Psoas muscle (tissue), 8 donors: ENCODE data around the gene PIGK. TPM values are rescaled to one million over a fixed set of nuclear protein-coding genes. Genes with fewer than 3 reads are reported as not detected.

Source experiments
- ATAC-seq, 4 donors: fragments of 200-7000 bp; cut with Tn5 transposase; one replicate each; pipeline ENCODE4 v1.9.1; 2020; ENCODE audit warnings: moderate library complexity in 3 of 4, mild to moderate bottlenecking in 2 of 4
- DNase-seq, 2 donors: peaks; one replicate each; pipeline ENCODE4 v3.0.0-alpha.2; 2020
- H3K27ac ChIP-seq: fragments of 200-600 bp; one replicate; pipeline ENCODE4 v1.8.0; 2022
- H3K27me3 ChIP-seq, 3 donors: fragments of 200-600 bp in 1 of 3; one replicate each; pipeline versions ENCODE4 v1.6.1 to v1.8.0; 2013 to 2022; ENCODE audit warnings: low read length in 2 of 3, mild to moderate bottlenecking in 2 of 3, moderate library complexity in 1 of 3; ENCODE audit not compliant: insufficient read depth in 3 of 3
- H3K36me3 ChIP-seq, 2 donors: fragments of 200-600 bp in 1 of 2; one replicate each; pipeline versions ENCODE4 v1.6.1 to v1.8.0; 2013 to 2022; ENCODE audit warnings: low read depth in 1 of 2, mild to moderate bottlenecking in 1 of 2, moderate library complexity in 1 of 2; ENCODE audit not compliant: insufficient read depth in 1 of 2
- H3K4me1 ChIP-seq: fragments of 200-600 bp; one replicate; pipeline ENCODE4 v1.8.0; 2022
- H3K4me3 ChIP-seq: fragments of 200-600 bp; one replicate; pipeline ENCODE4 v1.8.0; 2022; ENCODE audit warnings: mild to moderate bottlenecking
- H3K9me3 ChIP-seq: fragments of 200-600 bp; one replicate; pipeline ENCODE4 v1.8.0; 2022
- CTCF ChIP-seq: fragments of 200-600 bp; IDR thresholded peaks from one replicate; pipeline ENCODE4 v1.8.0; 2022; ENCODE audit warnings: antibody characterized with exemption
- WGBS, 3 donors: extraction: QIAGEN DNeasy Blood & Tissue Kit; methylation state at CpG; one replicate each; pipeline versions ENCODE4 v1.1.6 to v1.1.7; 2013; 5-methylcytosine and 5-hydroxymethylcytosine counted together
- intact Hi-C, 2 donors: fragments of 100-400 bp; cut with DNase I; formaldehyde crosslinking; loops; one replicate each; pipeline versions ENCODE4 v1.11.0 to v1.14.2; 2022
- polyA plus RNA-seq, 3 donors: library from polyadenylated mRNA; stranded (reverse); fragments of 200-250 nt; gene quantifications; one replicate each; pipeline ENCODE4 v1.2.3, GENCODE V29; 2013
- total RNA-seq, 4 donors: library from RNA; stranded (reverse); fragmentation: NEBNext Ultra II Directional in 2 of 4; extraction: Animal tissue kit (Norgen Biotek cat#: 25700) in 2 of 4; gene quantifications; one replicate each; pipeline versions ENCODE4 v1.2.1 to v1.2.4, GENCODE V29; 2021 to 2023
- donor health status: healthy with polysubstance abuse.
- donor health status: DM: no; HTN: no; CAD: no; lungs with moderate emphysema.
- donor health status: Bipolar disorder and iron deficiency.
- donor health status: healthy.
- donor health status: DM: yes; HTN: yes; CAD: no.
- donor health status: DM: no; HTN: no; CAD: no.
- donor health status: DM: no; HTN: no; CAD: no.
- donor health status: DM: yes; HTN: yes; CAD: no.

Gene PIGK
- total and polyA plus RNA-seq, 7 donors = 4.8 to 13.2 (median 11.8) TPM

GRCh38 chr1:77060000-77060399, 159.2 kb downstream of the PIGK start:
- H3K27ac ChIP-seq = no peak overlapping the region
- ATAC-seq (no peak), DNase-seq (no peak)
- no peaks in the 10 kb centered on the region for H3K27me3 ChIP-seq
- no peak overlapping the region for H3K4me3 ChIP-seq
- intact Hi-C loops = no loop called here
- no peaks in the 10 kb centered on the region for H3K36me3 ChIP-seq
- 52 to 60% (median 57%) methylated on average over 5 of the region's 5 CpGs for WGBS, 3 donors
- no peaks in the 10 kb centered on the region for H3K4me1 ChIP-seq
- no peak for TF ChIP-seq CTCF
- no peaks in the 10 kb centered on the region for H3K9me3 ChIP-seq

- no peak for TF ChIP-seq CTCF
- intact Hi-C loops = no loop called here
- H3K27ac ChIP-seq = no peak overlapping the region
- H3K27me3 ChIP-seq = no peaks in the 10 kb centered on the region
- 57 to 65% (median 64%) methylated on average over 7 of the region's 7 CpGs for WGBS, 3 donors
- H3K9me3 ChIP-seq = no peaks in the 10 kb centered on the region
- H3K4me1 ChIP-seq = no peaks in the 10 kb centered on the region
- DNase-seq (no peak), ATAC-seq (no peak)
- no peaks in the 10 kb centered on the region for H3K36me3 ChIP-seq
- H3K4me3 ChIP-seq = no peak overlapping the region
Observed at GRCh38 chr1:77057994-77058585, 161.1 kb downstream of the PIGK start.

GRCh38 chr1:77056525-77056924, 162.7 kb downstream of the PIGK start:
- Histone ChIP-seq H3K9me3 (no peaks in the 10 kb centered on the region), H3K4me3 (no peak overlapping the region), H3K27ac (no peak overlapping the region), H3K4me1 (no peaks in the 10 kb centered on the region), H3K36me3 (no peaks in the 10 kb centered on the region), H3K27me3 (no peaks in the 10 kb centered on the region)
- DNase-seq (no peak), ATAC-seq (no peak)
- WGBS, 3 donors = 78 to 86% (median 83%) methylated on average over 7 of the region's 7 CpGs
- intact Hi-C loops = no loop called here
- TF ChIP-seq CTCF = no peak

- H3K4me1 ChIP-seq = no peaks in the 10 kb centered on the region
- DNase-seq (no peak), ATAC-seq (no peak)
- WGBS, 3 donors = 30 to 42% (median 37%) methylated on average over 1 of the region's 1 CpG
- no peak overlapping the region for H3K27ac ChIP-seq
- no peak for TF ChIP-seq CTCF
- H3K9me3 ChIP-seq = no peaks in the 10 kb centered on the region
- H3K36me3 ChIP-seq = no peaks in the 10 kb centered on the region
- no peak overlapping the region for H3K4me3 ChIP-seq
- intact Hi-C loops = no loop called here
- H3K27me3 ChIP-seq = peaks cover 0 to under 1% (median 0%) of the 10 kb centered on the region in 3 donors
Observed at GRCh38 chr1:77051425-77051824, 167.8 kb downstream of the PIGK start.

- intact Hi-C loops = no loop called here
- Histone ChIP-seq H3K4me3 (no peak overlapping the region), H3K4me1 (no peaks in the 10 kb centered on the region), H3K27ac (no peak overlapping the region), H3K9me3 (no peaks in the 10 kb centered on the region), H3K36me3 (no peaks in the 10 kb centered on the region), H3K27me3 (peaks cover 0 to 1% (median 0%) of the 10 kb centered on the region in 3 donors)
- 66 to 79% (median 73%) methylated on average over 1 of the region's 1 CpG for WGBS, 3 donors
- TF ChIP-seq CTCF = no peak
- ATAC-seq = no peak
- no peak for DNase-seq
Observed at GRCh38 chr1:77048615-77049005, 170.6 kb downstream of the PIGK start.
